CD8-positive, alpha-beta memory T cell (primary cell): Measurements from ENCODE around the gene GINS1. TPM values are rescaled to one million over a fixed set of nuclear protein-coding genes. Genes with fewer than 3 reads are reported as not detected.

Experiments
- CTCF ChIA-PET: fragments of 350-600 bp; sonication (Branson Sonifier 250); formaldehyde crosslinking; loops from one replicate; lab custom pipeline; 2021; ENCODE audit warnings: antibody characterized with exemption; lab: Charles Lee
- POLR2A ChIA-PET: fragments of 350-600 bp; sonication (Branson Sonifier 250); formaldehyde crosslinking; loops from one replicate; lab custom pipeline; 2021; ENCODE audit warnings: antibody characterized with exemption; lab: Charles Lee
- DNase-seq, 5 donors: peaks; one replicate each; pipeline versions ENCODE4 v3.0.0 to v3.0.0-alpha.2; 2020 to 2022; ENCODE audit warnings: mixed read lengths in 1 of 5
- H3K27ac ChIP-seq: one replicate; pipeline ENCODE4 v1.7.0; 2013; ENCODE audit warnings: low read depth, mild to moderate bottlenecking, low read length, moderate library complexity
- H3K27me3 ChIP-seq: 2 replicates; pipeline ENCODE4 v1.7.0; 2013; ENCODE audit warnings: low read length, mild to moderate bottlenecking; ENCODE audit not compliant: insufficient read depth, poor library complexity, severe bottlenecking
- H3K36me3 ChIP-seq: 2 replicates; pipeline ENCODE4 v1.7.0; 2013; ENCODE audit warnings: mild to moderate bottlenecking, low read length, moderate library complexity; ENCODE audit not compliant: insufficient read depth
- H3K4me1 ChIP-seq: 2 replicates; pipeline ENCODE4 v1.7.0; 2013; ENCODE audit warnings: mild to moderate bottlenecking, low read length, moderate library complexity; ENCODE audit not compliant: insufficient read depth
- H3K4me3 ChIP-seq: 2 replicates; pipeline ENCODE4 v1.7.0; 2013; ENCODE audit warnings: mild to moderate bottlenecking, low read length
- H3K9me3 ChIP-seq: 2 replicates; pipeline ENCODE4 v1.7.0; 2013; ENCODE audit warnings: mild to moderate bottlenecking, low read length
- H3K27ac Mint-ChIP-seq, 8 donors: one replicate each; pipeline ENCODE4 v1.8.0; 2020 to 2021; ENCODE audit warnings: mixed read lengths in 8 of 8, mild to moderate bottlenecking in 6 of 8, inconsistent platforms in 3 of 8, moderate library complexity in 3 of 8
- H3K27me3 Mint-ChIP-seq, 2 donors: one replicate each; pipeline ENCODE4 v1.8.0; 2020 to 2021; ENCODE audit warnings: mixed read lengths in 2 of 2, mild to moderate bottlenecking in 1 of 2, moderate library complexity in 1 of 2
- H3K36me3 Mint-ChIP-seq, 3 donors: one replicate each; pipeline ENCODE4 v1.8.0; 2020 to 2021; ENCODE audit warnings: mixed read lengths in 3 of 3, inconsistent platforms in 1 of 3, mild to moderate bottlenecking in 1 of 3
- H3K4me1 Mint-ChIP-seq, 3 donors: one replicate each; pipeline ENCODE4 v1.8.0; 2020 to 2021; ENCODE audit warnings: mixed read lengths in 3 of 3, inconsistent platforms in 1 of 3, mild to moderate bottlenecking in 1 of 3
- H3K4me3 Mint-ChIP-seq, 7 donors: one replicate each; pipeline ENCODE4 v1.8.0; 2020 to 2021; ENCODE audit warnings: mixed read lengths in 7 of 7, mild to moderate bottlenecking in 6 of 7, moderate library complexity in 4 of 7, inconsistent platforms in 2 of 7
- H3K9me3 Mint-ChIP-seq, 5 donors: one replicate each; pipeline ENCODE4 v1.8.0; 2020 to 2022; ENCODE audit warnings: mixed read lengths in 5 of 5, mild to moderate bottlenecking in 3 of 5, moderate library complexity in 2 of 5, inconsistent platforms in 1 of 5
- polyA plus RNA-seq: library from polyadenylated mRNA; unstranded; fragments of 300-500 nt; fragmentation: Illumina TruSeq; gene quantifications from one replicate; pipeline ENCODE4 v1.2.3, GENCODE V29; 2021
- total RNA-seq, 2 experiments: library from RNA; stranded (reverse); gene quantifications; one replicate each; pipeline ENCODE4 v1.2.3, GENCODE V29; 2021

GINS1 gene
- total and polyA plus RNA-seq, 3 experiments from 2014 or later, result 0.74 to 31.2 (median 26.0) TPM

DNA sequence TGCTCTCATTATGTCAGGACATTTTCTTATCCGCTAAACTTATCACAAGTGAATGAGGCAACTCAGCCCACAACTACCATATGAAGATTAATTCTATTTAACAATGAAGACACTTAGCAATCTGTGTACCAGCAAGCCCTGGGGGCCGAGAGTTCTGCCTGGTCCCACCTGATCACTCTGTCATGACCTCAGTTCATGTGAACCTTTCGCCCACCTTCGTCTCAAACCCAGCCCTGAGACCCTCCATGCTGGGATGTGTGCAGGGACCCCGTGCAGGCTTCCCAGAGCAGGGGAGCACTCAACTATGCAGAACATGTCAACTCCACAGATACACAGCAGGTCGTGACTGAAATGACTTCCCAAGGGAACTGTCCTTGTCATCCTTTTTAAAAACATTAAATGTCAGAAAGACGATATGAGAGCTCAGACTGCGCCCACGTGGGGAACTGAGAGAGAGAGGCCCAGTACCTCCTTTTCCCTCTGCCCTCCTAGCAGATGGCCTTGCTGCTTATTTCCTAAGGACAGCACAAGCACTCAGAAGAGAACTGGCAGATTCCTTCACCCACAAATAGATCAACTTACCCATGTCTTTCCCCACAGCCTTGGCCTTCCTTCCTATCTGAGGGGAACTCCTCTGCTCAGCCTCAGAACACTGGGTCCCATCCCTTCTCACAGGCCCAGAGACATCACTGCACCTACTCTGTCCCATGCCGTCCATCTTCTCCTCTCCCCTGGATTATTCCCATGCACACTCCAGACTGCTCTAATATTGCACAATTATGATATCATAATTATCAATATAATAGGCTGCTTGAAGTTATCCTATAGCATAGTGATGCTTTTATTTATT is 28.4 kb upstream of the GINS1 start:
- peak overlapping the region in 1 of 7 donors; percentile 29 for H3K4me3 Mint-ChIP-seq
- DNase-seq, result no peak
- Histone ChIP-seq H3K4me3 (no peak overlapping the region), H3K9me3 (no peaks in the 10 kb centered on the region), H3K36me3 (no peaks in the 10 kb centered on the region), H3K27ac (no peak overlapping the region), H3K27me3 (no peaks in the 10 kb centered on the region), H3K4me1 (no peaks in the 10 kb centered on the region)
- CTCF ChIA-PET, result no interaction called here
- peaks cover 33 to 51% (median 42%) of the 10 kb centered on the region in 3 donors for H3K4me1 Mint-ChIP-seq
- no peaks in the 10 kb centered on the region for H3K27me3 Mint-ChIP-seq
- H3K36me3 Mint-ChIP-seq, result peaks cover 3 to 10% (median 7%) of the 10 kb centered on the region in 3 donors
- POLR2A ChIA-PET, result no interaction called here
- H3K27ac Mint-ChIP-seq, result peak overlapping the region in 5 of 8 donors; percentile 18 to 79 (median 68)
- H3K9me3 Mint-ChIP-seq, result no peaks in the 10 kb centered on the region

DNA sequence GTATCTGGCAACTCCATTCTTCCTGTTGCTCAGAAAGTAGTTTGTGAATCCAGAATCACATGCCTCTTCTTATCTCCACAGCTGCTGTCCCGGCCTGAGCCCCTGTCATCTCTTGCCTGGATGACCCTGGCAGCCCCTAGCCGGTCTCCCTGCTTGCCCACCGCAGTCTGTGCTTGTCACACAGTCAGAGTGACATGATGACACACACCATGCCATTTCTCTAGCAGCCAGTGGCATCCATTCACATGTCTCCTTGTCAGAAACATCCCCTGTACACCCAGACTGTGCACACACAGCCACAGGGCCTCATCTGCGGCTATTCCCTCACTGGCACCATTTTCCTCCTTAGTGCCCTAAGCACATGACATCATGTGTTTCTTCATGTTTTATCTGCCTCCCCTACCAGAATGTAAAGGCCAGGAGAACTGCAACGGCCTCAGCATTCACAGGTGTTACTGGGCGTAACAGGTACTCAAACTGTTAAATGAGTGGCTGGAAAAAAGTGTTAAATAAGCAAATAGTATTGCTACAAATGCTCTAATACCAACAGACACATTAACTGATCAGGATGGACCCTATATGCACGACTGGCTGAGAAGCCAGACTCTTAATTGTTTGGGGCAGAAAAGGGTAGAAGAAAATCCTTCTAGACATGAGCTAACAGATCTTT is 26.4 kb upstream of the GINS1 start:
- peak overlapping the region in 1 of 8 donors; percentile 17 for H3K27ac Mint-ChIP-seq
- peaks cover 31 to 46% (median 41%) of the 10 kb centered on the region in 3 donors for H3K4me1 Mint-ChIP-seq
- Histone ChIP-seq H3K4me3 (no peak overlapping the region), H3K27me3 (no peaks in the 10 kb centered on the region), H3K36me3 (no peaks in the 10 kb centered on the region), H3K4me1 (no peaks in the 10 kb centered on the region), H3K9me3 (no peaks in the 10 kb centered on the region), H3K27ac (no peak overlapping the region)
- ChIA-PET POLR2A (no interaction called here), CTCF (no interaction called here)
- H3K4me3 Mint-ChIP-seq, result peak overlapping the region in 1 of 7 donors; percentile 48
- H3K9me3 Mint-ChIP-seq, result no peaks in the 10 kb centered on the region
- H3K36me3 Mint-ChIP-seq, result peaks cover 3 to 8% (median 7%) of the 10 kb centered on the region in 3 donors
- no peak for DNase-seq
- H3K27me3 Mint-ChIP-seq, result no peaks in the 10 kb centered on the region

DNA sequence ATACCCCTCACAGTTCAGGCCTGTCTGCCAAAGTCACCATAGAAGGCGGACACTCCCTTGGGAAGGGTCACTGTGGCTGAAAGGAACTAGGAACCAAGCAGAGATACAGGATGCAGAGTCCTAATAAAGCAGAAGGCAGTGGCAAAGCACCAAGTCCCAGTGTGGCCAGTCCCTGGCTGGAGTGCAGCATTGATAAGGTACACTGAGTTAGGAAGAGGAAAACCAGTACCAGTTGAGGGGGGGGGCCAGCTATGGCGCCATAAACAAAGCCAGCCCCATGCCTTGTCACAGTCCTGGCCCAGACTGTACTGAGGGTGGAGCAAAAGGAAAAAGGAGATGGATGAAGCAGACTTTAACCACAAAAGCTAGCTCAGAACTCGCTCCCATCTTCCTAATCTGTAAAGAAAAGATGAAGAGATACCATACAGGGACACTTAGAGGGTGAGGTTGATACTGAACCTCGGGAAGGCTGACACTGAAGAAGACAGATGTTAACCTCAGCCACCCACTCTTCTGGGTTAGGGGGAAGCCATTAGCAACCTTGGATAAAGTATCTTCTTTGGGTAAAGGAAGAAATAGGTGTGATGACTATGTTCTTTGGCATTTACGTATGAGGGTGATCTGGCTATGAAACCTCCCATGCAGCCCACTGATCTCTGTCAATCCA is 24.6 kb upstream of the GINS1 start:
- DNase-seq, result no peak
- H3K27me3 ChIP-seq, result no peaks in the 10 kb centered on the region
- no peak overlapping the region for H3K4me3 ChIP-seq
- Mint-ChIP-seq H3K27ac (peak overlapping the region in 1 of 8 donors; percentile 65), H3K36me3 (peaks cover 3 to 10% (median 10%) of the 10 kb centered on the region in 3 donors), H3K4me1 (peaks cover 30 to 49% (median 43%) of the 10 kb centered on the region in 3 donors), H3K4me3 (no peak overlapping the region), H3K9me3 (no peaks in the 10 kb centered on the region), H3K27me3 (no peaks in the 10 kb centered on the region)
- POLR2A ChIA-PET, result no interaction called here
- CTCF ChIA-PET, result no interaction called here
- no peak overlapping the region for H3K27ac ChIP-seq
- H3K9me3 ChIP-seq, result no peaks in the 10 kb centered on the region
- no peaks in the 10 kb centered on the region for H3K4me1 ChIP-seq
- H3K36me3 ChIP-seq, result no peaks in the 10 kb centered on the region

DNA sequence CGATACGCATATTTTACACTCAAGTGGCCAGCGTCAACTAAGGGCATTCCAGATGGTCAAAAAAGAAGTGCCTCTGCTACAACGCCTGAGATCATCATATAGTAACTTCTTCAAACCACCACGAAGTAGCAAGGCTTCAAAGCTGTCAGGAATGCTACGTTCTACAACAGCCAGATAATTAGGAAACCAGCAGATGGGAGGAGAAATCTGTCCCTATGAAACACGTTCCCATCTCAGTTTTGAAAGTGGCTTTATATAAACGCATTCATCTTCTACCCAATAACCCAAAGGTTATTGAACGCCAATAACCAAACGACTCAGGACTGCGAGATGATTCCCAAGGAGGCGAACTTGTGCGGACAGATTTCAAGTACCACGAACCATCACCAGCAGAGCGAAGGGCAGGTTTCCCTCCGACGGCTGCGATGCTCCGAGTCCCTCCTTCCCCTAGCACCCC is 18.0 kb upstream of the GINS1 start:
- no peaks in the 10 kb centered on the region for H3K36me3 ChIP-seq
- H3K36me3 Mint-ChIP-seq, result peaks cover 0 to 9% (median 6%) of the 10 kb centered on the region in 3 donors
- ChIA-PET CTCF (no interaction called here), POLR2A (no interaction called here)
- peaks cover 11% of the 10 kb centered on the region for H3K4me1 ChIP-seq
- peaks cover 16 to 25% (median 19%) of the 10 kb centered on the region in 3 donors for H3K4me1 Mint-ChIP-seq
- H3K27me3 Mint-ChIP-seq, result no peaks in the 10 kb centered on the region
- no peak for DNase-seq
- no peaks in the 10 kb centered on the region for H3K9me3 ChIP-seq
- H3K27me3 ChIP-seq, result no peaks in the 10 kb centered on the region
- H3K27ac ChIP-seq, result no peak overlapping the region
- H3K4me3 ChIP-seq, result peak overlapping the region; percentile 60
- H3K4me3 Mint-ChIP-seq, result peak overlapping the region; percentile 82 to 94 (median 86)
- H3K9me3 Mint-ChIP-seq, result no peaks in the 10 kb centered on the region
- peak overlapping the region; percentile 35 to 91 (median 79) for H3K27ac Mint-ChIP-seq

DNA sequence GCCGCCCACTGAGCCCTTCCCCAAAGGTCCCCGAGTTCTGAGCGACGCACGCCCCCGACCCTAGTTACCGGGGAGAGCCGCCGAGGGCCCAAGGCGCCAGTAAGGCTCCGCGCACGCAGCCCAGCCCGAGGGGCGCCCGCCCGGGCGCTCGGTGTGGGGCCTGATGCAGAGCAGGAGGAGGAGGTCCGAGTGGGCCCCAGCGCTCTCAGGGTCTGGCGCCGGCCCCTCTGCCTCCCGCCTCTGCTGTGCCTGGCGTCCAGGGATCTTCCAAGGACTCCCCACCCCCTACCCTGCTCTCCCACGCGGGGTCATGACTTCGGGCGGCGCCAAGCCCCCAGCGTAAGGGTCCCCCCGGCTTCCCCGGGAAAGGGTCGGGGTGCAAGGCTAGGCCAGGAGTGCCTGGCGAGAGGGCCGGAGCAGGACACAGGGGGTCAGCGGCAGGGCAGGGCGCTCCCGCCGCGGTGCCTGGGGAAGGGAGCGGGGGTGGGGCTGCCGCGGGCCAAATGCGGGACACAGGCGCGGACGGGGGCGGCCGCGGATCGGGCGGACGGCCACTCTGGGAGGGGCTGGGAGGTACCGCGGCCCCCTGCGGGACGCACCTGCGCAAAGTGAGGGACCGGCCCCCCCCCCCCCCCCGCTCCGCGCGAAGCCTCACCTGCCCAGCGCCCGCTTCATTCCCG is 17.5 kb upstream of the GINS1 start:
- Histone ChIP-seq H3K27ac (peak overlapping the region; percentile 51), H3K4me3 (peak overlapping the region; percentile 60), H3K9me3 (no peaks in the 10 kb centered on the region), H3K27me3 (no peaks in the 10 kb centered on the region), H3K36me3 (no peaks in the 10 kb centered on the region), H3K4me1 (peaks cover 11% of the 10 kb centered on the region)
- peak in 3 of 5 donors; percentile 1 to 27 (median 25) for DNase-seq
- ChIA-PET CTCF (no interaction called here), POLR2A (interaction anchor here (1.0 kb wide), 1 partner anchor 18 kb away, joined by 7 read pairs; the partner anchor contains the start of gene GINS1)
- H3K4me3 Mint-ChIP-seq, result peak overlapping the region; percentile 82 to 94 (median 86)
- no peaks in the 10 kb centered on the region for H3K9me3 Mint-ChIP-seq
- H3K27ac Mint-ChIP-seq, result peak overlapping the region in 6 of 8 donors; percentile 51 to 91 (median 82)
- no peaks in the 10 kb centered on the region for H3K27me3 Mint-ChIP-seq
- peaks cover 15 to 22% (median 19%) of the 10 kb centered on the region in 3 donors for H3K4me1 Mint-ChIP-seq
- H3K36me3 Mint-ChIP-seq, result peaks cover 0 to 9% (median 6%) of the 10 kb centered on the region in 3 donors

DNA sequence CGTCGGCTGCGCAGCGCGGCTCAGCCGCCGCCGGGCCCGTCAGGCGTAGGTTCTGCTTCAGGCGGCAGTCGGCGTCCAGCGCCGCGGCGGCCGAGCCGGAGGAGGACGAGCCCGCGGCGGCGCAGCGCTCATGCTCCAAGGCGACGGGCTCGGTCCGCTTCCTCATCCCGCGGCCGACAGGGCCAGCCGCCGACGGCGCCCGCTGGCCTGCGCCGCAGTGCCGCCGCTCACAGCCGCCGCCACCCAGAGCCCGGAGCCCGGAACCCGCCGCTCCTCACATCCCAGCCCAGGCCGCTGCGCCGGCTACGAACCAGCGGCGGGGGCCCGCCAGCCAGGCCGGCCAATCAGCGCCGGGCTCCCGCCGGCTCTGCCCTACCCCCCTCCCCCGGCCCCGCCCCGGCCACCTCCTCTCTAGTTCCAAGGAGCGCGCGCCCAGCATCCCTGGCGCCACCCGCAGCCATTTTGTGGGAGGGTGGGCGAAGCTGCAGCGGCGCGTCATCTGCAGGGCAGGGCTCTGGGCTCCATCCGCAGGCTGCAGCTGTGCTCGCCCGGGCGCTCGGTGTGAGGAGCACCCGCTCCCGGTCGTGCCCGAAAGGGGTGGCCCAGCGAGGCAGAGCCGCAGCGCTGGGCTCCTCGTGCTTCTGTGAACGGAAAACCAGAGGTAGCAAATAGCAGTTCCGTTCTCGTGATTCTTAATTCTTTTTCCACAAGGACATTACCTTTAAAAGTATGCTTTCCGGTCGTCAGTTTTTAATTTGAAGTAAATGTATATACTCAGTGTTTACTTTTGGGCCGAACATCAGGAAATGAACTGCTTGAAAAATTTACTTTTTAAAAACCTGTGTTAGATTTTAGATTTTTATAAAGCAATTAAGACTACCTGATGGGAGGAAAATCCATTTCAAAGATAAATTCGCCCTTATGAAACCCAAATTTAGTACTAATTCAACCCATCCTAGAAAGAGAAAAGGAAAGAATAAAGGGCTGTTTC is 16.6 kb upstream of the GINS1 start, which contains the start of gene ABHD12:
Gene ABHD12 (minus strand): TSS at position 298 of the 991 bp plus-strand sequence. CDS start 132 bp downstream, at position 166.
- H3K27ac Mint-ChIP-seq, result peak within 1 kb of the TSS; percentile 80 to 92 (median 82)
- ChIA-PET CTCF (no interaction called here), POLR2A (interaction anchor here (0.6 to 1.0 kb wide), 3 partner anchors 17 to 922 kb away, joined by 3 to 8 read pairs (median 7); partner anchors contain the start of genes GINS1 and PYGB)
- Histone ChIP-seq H3K36me3 (no peaks in the 10 kb centered on the region), H3K9me3 (no peaks in the 10 kb centered on the region), H3K4me3 (peak within 1 kb of the TSS; percentile 71), H3K27me3 (no peaks in the 10 kb centered on the region), H3K27ac (peak within 1 kb of the TSS; percentile 75), H3K4me1 (peaks cover 11% of the 10 kb centered on the region)
- peak; percentile 91 to 94 (median 91) for DNase-seq
- H3K4me3 Mint-ChIP-seq, result peak within 1 kb of the TSS; percentile 85 to 95 (median 87)
- peaks cover 0 to 9% (median 6%) of the 10 kb centered on the region in 3 donors for H3K36me3 Mint-ChIP-seq
- H3K9me3 Mint-ChIP-seq, result no peaks in the 10 kb centered on the region
- H3K4me1 Mint-ChIP-seq, result peaks cover 15 to 22% (median 19%) of the 10 kb centered on the region in 3 donors
- H3K27me3 Mint-ChIP-seq, result peaks cover 0 to 1% of the 10 kb centered on the region in 2 donors
